HG02798 (cell line): ENCODE results near the gene SHLD3.
"Not testable (repeated sequence)": the region's sequence is repeated elsewhere in the genome, so short reads cannot be mapped to it uniquely, and the experiment has no call there.

Source experiments
- ATAC-seq: cut with Tn5 transposase; IDR thresholded peaks from one replicate; pipeline ENCODE4 v1.9.1; 2021; ENCODE audit warnings: mild to moderate bottlenecking; ENCODE audit not compliant: unreplicated experiment, poor library complexity

Gene SHLD3

GRCh38 chr5:65674749-65675148, 49.9 kb downstream of the SHLD3 start:
- ATAC-seq = no peak

GRCh38 chr5:65676056-65676455, 51.2 kb downstream of the SHLD3 start:
- not testable (repeated sequence) for ATAC-seq
